Measurements from ENCODE around the gene SMPD1.

GRCh38 chr11:6419009-6419631 lies 28.8 kb downstream of the SMPD1 start, which contains the start of gene APBB1:
- TF ChIP-seq CTCF (IDR thresholded peaks at IDR 0.05) = peak; percentile 24
- TF ChIP-seq ZFX (IDR thresholded peaks at IDR 0.05; ENCODE audit: borderline replicate concordance) = no peak
